GM12801 (cell line): ENCODE measurements around the gene PSMD6.

Experiments used
- CTCF ChIP-seq: IDR thresholded peaks from one replicate; pipeline ENCODE4 v1.5.1; 2011; ENCODE audit warnings: control low read depth; ENCODE audit not compliant: insufficient read length; ENCODE audit errors: extremely low read depth

PSMD6 gene

DNA sequence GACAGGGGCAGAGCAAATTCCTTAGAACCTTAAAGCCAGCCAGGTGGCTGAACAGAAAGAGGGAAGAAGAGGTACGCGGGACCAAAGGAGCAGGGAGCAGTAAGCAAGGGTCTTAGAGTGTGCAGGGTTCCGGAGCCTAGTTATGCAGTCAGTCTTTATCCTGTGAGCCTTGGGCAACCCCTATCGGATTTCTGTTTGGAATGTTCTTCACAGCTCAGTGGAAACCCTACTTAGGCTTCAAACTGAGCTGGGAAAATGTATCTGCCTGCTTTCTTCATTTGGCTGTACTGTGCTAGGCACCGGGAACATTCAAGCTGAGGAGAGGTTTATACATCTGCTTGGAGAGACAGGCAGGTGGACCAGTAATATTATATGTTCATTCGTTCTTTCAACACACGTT lies 37.1 kb downstream of the PSMD6 start:
- no peak for TF ChIP-seq CTCF

GRCh38 chr3:63984391-63984790 lies 38.9 kb downstream of the PSMD6 start:
- TF ChIP-seq CTCF: no peak

- TF ChIP-seq CTCF: no peak
Measured at GRCh38 chr3:63981980-63982379, 41.3 kb downstream of the PSMD6 start.

GRCh38 chr3:63980830-63981498 lies 42.3 kb downstream of the PSMD6 start:
- TF ChIP-seq CTCF: no peak

- no peak for TF ChIP-seq CTCF
Measured at GRCh38 chr3:63980019-63980418, 43.3 kb downstream of the PSMD6 start.

DNA sequence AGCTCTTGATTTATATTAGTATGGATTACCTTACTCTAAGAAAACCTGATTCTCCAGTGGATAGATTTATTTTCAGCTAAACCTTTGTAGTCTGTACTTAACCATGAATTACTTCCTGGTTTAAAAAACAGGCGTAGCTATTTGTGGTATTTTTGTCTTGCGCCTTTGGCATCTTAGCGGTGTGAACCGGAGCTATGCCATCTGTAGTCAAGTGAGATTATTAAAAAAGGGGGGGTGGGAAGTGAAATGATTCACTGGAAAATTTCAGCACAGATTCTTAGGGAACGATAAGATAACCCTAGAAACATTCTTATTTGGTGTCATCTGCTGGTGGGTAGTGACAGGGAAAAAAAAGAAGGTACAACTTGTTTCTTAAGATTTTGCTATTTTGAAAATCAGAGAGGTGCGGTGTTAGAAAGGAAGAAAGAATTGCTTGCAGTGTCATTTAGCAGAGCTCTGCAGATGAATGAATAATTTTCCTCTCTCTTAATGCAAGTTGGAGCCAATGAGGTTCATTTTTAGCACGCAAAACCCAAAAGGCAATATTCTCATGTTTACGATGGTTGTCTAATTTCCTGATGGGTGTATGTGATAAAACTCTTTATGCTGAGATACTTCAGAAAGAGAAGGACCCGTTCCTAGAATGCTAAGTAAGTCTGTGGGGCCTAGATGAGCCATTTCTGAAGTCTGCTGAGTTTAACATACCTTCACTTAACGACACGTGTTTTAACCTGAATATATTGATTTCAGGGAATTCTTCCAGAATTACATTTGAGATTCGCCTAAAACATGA lies 44.0 kb downstream of the PSMD6 start:
- TF ChIP-seq CTCF: no peak

DNA sequence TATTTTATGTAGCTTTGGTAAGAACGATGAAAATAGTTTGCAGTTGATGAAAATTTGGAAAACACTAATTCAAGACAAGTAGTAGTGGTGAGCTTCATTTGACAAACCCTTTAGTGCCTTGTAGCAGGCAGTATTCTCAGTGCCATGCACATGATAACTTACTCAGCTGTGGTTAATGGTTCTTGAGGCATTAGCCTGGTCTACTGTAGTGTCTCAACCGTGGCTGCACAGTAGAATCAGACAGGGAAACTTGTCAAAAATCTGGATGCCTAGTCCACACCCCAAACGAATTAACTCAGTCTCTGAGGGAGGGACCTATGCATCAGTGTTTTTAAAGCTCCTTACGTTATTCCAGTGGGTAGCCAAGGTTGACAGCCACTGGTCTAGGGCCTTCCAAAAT lies 45.4 kb downstream of the PSMD6 start:
- no peak for TF ChIP-seq CTCF
